MV-4-11 (cell line): ENCODE results near the gene B4GALNT3.

Experiments used
- DNase-seq: peaks from one replicate; lab custom pipeline; 2025; lab: John Stamatoyannopoulos, UW

B4GALNT3 gene

DNA sequence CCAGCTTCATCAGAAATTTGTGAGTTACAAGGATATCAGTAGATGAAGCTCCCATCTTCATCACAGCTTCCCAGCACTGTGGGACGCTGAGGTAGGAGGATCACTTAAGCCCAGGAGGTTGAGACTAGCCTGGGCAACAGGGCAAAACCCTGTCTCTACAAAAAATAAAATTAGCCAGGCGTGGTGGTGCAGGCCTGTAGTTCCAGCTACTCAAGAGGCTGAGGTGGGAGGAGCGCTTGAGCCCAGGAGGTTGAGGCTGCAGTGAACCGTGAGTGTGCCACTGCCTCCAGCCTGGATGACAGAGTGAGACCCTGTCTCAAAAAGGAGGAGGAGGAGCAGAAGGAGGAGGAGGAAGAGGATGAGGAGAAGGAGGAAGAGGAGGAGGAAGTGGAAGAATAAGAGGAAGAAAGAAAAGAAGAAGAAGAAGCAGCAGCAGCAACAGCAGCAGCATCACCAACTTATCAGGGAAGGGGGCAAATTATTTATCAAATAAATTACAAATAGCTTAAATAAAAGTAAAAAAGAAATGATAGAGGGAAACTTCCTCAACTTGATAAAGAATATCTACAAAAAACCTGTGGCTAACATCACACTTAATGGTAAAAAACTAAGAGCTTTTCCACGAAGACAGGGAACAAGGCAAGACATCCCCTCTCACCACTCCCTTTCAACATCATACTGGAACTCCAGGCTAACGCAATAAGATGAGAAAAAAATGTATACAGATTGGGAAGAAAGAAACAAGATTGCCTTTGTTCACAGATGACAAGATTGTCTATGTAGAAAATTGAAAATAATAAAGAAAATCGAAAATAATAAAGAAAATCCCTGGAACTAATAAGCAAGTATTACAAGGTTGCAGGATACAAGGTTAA is 133.9 kb downstream of the B4GALNT3 start:
- no peak for DNase-seq

DNA sequence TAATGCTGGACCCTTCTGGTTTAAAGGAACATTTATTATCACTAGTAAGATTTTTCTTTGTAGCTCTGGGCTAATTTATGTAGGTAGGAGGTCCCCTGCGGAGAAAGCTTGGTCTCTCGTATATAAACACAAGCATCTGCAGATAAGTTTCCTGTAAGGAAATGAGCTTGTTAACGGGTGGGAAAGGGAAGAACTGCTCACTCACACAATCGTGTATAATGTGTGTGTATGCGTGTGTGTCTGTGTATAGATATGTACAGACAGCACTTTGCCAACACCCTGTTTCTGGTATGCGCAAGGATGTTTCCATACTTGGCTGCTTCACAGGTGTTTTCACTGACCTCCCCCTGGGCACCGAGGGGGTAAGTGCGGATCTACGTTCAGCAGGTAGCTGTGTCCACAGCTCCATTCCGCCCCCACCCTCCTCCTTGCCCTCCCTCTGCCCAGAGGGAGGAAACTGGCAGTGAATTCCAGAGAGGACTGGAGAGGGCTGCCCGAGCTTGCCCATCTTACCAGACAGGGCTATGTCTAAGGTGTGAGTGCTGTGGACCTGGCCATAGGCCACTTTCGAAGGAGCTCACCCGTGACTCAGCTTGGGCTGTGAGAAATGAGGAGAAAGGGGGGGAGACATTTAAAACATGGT is 138.3 kb downstream of the B4GALNT3 start:
- no peak for DNase-seq

DNA sequence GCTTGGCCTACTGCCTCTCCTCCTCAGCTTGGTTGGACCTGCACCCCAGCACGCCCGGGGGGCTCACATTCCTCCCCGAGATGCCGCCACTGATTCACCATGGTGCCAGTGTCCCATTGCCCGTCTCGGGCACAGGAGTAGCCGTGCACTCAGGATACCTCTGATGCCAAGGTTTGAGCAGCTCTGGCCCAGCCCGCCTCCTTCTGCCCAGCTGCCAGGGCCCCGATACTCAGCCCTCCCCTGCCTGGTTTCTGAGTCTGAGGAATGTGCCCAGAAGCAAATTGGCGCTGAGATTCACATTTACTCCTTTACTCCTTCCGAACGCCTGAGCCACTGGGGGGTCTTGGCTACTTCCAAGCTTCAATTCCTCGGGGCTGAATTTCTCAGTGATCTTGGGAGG is 140.0 kb downstream of the B4GALNT3 start:
- DNase-seq, result no peak

DNA sequence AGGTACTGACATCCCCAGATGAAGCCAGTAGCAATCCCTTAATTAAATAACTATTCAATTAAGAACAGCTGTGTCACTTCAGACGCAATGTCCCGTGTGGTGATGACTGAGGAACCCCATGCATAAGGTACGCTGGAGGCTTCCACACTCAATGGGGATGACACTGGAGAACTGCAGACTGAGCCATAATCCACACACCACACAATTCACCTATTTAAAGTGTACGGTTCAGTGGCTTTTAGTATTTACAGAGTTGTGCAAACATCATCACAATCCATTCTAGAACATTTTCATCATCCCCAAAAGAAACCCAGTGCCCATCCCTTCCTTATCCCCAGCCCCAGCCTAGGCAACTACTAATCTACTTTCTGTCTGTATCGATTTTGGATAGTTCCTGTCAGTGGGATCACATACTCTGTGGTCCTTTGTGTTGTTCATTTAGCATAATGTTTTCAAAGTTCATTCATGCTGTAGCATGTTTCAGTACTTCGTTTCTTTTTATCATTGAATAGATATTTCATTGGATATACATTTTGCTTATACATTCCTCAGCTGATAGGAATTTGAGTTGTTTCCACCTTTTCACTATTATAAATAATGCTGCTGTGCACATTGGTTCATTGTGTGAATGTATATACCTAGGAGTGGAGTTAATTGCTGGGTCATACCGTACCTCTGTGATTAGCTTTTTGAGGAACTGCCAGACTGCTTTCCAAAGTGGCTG is 142.4 kb downstream of the B4GALNT3 start:
- DNase-seq, result no peak

DNA sequence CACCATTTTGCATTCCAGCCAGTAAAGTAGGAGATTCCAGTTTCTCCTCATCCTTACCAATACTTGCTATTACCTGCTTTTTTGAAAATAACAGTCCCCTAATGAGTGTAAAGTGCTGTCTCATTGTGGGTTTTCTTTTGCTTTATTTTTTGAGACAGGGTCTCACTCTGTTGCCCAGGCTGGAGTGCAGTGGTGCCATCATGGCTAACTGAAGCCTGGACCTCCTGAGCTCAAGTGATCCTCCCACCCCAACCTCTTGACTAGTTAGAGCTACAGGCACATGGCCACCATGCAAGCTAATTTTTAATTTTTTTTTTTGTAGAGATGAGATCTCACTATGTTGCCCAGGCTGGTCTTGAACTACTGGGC is 142.9 kb downstream of the B4GALNT3 start:
- DNase-seq, result no peak

DNA sequence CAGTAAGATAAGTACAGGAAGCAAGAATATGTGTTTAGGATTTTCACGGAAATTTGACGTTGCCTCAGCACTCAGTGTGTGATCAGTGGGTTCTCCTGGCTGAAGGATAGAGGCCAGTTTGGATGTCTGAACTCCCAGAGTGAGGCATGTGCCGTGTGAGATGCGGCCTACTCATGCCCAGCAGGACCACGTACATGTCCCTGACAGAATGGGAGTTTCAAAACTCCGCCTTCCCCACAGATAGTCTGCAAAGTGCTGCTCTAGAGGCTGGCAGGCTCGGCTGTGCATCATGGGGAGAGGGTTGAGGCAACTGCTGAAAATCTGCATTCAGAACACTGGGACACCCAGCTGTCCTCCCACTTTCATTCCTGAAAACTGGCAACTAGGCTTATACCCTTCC is 145.2 kb downstream of the B4GALNT3 start:
- DNase-seq, result no peak

DNA sequence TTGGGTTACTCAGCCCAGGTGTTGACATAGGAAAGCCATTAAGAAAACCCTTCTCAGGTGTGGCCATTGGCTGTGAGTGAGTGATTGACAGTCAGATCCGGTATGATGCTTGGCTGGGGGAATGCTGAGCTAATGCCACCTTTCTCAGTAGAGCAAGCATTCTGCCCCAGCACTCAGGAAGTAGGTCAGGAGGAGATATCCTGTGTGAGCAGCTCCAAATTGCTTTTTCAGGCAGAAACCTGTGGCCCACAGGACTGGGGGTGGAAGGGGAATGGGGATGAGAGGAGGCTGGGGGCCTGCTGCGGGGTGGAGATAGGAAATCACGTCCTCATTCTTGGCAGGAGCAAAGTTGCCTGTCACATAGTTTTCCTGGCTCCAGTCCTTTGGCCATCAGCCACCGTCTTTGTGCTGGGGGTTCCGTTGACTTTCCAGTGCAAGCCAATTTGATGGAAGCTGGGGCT is 147.8 kb downstream of the B4GALNT3 start:
- DNase-seq, result no peak

DNA sequence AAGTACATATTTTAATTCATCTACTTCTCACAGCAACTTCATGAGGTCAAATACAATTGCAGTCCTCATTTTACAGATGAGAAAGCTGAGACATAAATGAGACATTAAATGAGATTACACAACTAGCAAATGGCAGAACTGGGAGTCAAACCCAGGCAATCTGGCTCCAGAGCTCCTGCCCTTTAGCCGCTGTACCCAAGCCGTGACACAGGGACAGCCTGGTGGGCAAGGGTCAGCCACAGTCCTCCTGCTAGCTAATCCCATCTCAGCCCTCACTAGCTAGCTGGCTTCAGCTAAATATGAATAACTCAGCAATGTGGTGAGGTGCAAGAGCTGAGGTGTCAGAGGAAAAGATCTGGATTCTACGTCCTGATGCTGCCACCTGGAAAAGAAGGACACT is 148.7 kb downstream of the B4GALNT3 start:
- DNase-seq, result no peak

DNA sequence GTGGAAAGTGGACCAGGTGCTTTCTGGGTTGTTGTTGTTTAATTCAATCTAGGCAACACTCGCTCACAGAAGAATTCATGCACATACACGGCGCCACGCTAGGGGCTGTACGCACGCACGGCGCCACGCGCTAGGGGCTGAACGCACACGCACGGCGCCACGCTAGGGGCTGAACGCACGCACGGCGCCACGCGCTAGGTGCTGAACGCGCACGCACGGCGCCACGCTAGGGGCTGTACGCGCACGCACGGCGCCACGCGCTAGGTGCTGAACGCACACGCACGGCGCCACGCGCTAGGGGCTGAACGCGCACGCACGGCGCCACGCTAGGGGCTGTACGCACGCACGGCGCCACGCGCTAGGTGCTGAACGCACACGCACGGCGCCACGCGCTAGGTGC is 149.2 kb downstream of the B4GALNT3 start:
- no peak for DNase-seq

DNA sequence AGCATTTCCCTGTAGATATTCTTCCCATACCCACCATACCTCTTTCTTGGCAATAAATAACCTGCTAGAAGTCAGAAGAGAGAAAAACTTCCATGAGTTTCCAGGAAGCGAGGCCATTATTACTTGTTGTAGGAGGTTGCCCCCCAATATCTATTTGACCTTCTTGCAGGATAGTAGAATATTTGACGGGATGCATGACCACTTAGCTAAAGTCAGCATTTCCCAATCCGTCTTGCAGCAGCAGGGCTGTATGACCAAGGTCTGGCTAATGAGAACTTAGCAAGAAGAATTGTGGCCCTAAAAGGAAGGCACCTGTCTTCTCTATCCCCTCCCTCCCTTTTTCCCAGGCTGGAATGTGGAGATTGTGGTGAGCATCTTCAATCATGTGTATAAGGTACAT is 152.0 kb downstream of the B4GALNT3 start:
- DNase-seq, result no peak

DNA sequence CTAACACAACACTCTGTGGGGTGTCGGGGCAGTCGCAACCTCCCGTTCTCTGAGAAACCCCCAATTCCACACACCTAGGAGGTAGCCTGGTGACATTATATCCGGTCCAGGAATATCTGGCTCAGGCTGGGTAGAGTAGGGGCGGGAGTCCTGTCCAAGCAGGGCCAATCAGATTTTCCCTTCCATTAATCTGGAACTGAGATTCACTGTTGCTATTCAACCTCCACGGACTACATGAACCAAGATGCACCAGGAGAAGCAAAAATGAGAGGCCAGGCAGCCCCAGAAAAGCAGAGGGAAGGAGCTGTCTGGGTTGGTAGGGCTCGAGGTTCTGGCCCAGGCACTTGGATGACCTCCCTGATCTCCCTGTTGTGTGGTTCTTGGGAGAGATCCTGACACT is 152.6 kb downstream of the B4GALNT3 start:
- DNase-seq, result no peak

DNA sequence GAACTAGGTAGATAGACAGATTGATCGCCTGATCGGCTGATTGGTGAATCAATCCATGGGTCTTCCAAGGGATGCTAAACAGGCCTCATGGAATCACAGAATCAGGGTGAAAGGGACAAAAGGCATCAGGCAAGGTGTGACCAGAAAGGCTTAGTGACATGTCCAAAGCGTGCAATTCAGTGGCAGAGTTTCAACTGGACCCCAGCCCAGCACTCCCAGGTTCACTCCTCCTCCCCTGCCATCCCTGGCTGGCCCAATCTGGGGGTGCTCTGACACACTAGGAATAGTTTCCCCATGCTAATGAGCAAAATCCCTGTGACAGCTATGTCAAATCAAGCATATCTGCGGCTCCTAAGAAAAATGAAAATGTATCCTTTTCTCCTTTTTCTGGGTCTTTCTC is 153.1 kb downstream of the B4GALNT3 start:
- DNase-seq, result no peak
